ENCODE measurements around the gene RGS4.

RGS4 gene

DNA sequence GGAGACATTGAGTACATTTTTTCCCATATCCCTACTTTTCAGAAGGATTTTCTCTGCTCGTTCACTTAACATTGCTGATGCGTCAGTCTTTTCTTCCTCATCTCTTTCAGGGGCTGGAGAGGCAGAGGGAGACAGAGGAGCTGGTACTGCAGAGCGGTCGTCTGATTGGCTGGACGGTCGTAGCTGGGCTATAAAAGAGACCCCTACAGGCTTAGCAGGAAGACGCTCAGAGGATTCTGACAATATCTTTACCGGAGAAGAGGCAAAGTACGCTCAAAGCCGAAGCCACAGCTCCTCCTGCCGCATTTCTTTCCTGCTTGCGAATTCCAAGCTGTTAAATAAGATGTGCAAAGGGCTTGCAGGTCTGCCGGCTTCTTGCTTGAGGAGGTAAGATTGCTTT lies at the start of gene RGS4:
Gene RGS4 (plus strand): TSS at position 220 of the 400 bp plus-strand sequence. CDS start 124 bp downstream, at position 344.
- DNase-seq: peak; percentile 90

DNA sequence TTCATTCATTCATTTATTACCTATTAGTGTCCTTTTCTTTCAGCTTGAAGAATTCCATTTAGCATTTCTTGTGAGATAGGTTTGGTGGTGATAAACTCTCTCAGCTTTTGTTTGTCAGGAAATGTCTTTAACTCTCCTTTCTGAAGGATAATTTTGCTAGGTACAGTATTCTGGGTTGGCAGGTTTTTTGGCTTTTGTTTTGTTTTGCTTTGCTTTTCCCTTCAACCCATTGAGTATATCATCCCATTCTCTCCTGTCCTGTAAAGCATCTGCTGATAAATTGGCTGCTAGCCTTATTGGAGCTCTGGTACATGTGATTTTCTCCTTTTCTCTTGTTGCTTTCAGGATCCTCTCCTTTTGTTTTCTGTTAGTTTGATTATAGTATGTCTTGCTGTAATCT lies 47.0 kb upstream of the RGS4 start:
- DNase-seq: no peak

DNA sequence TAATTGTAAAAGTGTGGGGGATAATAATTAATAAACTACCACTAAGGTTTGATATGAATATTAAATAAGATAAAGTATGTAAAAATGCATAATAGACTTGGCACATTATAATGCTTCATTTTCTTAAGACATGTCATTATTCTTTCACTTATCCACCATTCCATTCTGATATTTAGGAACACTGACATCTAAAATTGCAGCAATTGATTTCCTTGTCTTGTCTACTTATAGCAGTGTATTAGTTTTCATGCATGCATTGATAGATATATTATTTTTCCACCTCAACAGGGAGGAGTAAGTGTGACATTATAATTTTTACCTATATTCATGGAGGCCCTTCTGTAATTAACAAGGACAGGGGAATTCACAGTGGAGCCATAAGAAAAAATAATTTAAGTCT lies 41.6 kb upstream of the RGS4 start:
- DNase-seq: no peak

DNA sequence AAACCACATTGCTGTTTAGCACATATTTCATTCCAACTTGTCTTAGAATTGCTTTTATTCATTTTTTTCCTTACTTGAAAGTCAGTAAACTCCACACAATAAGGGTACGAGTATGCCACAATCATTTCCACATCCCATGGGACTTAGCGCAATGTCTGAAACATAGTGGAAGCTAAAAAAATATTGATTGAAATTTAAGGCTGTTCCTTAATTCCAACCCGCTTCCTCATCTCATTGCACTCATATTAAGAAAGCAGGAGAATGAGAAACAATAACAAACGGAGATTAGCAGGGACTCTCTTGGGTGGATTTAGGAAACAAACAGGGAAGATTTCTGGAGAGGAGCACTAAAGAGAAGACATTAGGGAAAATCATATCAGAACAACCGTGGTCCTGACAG lies 39.3 kb upstream of the RGS4 start:
- DNase-seq: no peak

DNA sequence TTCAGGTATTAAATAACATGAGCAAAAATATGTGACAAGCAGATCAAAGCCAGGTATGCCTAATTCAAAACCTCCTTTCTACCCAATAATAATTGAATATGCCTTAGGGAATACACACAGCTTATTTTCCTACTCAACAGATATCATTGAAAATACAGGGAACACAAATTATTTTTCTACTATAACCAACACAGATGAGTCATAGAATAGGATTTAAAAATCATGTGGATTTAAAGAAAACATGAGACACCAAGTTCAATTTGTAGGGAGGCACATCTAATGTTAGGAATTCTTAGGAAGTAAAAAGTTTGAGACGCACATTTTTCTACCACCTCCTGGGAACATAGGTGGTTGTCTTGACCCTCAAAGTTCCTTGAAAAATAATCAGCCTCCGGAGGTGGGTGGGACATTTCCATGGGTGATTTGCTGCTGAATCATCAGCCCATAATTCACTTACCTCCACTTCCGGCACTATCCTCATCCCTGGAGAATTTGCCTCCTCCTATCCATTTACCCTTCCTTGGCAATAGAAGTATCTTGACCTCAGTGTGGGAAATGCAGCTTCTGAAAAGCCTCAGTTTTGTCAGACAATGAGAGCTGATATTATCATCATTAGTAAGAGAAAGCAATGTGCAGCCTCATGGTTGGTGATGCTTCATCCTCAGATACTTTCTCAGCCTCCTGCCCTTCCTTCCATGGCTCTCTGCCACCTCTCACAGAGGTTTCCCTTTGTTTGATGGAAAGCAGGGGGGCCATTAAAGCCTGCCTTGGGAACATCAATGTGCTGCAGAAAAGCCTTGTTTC lies 33.5 kb upstream of the RGS4 start:
- DNase-seq: peak; percentile 45

DNA sequence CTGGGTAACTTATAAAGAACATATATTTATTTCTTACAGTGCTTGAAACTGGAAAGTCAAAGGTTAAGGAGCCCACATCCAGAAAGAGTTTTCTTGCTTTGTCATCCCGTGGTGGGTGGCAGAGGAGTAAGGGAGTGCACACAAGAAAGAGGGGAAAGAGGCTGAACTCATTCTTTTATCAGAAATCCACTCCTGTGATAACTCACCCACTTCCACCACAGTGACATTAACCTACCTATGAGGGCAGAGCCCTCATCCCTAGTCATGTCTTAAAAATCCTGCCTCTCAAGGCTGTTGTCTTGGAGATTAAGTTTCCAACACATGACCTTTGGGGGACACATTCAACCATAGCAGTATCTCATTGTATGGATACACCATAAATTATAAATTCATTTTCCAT lies 32.5 kb upstream of the RGS4 start:
- DNase-seq: no peak

- no peak for DNase-seq
Measured at GRCh38 chr1:163038928-163039706, 30.0 kb upstream of the RGS4 start.

DNA sequence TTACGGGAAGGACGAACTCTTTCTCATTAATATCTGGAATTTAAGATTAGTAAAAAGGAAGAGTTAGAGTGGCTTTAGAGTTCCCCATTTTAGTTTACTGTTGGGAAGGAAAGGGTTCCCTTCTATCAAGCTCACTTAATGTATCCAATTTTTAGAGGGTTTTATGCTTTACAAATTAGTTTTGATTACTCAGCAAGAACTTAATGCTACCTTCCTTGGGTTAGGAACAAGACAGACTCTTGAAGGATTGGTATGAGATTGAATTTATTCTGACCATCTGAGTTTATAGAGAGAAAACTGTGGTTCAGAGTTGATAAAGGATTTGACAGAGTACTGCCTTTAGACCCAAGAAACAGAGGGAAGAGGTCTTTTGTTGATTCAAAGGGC lies 29.5 kb upstream of the RGS4 start:
- no peak for DNase-seq

DNA sequence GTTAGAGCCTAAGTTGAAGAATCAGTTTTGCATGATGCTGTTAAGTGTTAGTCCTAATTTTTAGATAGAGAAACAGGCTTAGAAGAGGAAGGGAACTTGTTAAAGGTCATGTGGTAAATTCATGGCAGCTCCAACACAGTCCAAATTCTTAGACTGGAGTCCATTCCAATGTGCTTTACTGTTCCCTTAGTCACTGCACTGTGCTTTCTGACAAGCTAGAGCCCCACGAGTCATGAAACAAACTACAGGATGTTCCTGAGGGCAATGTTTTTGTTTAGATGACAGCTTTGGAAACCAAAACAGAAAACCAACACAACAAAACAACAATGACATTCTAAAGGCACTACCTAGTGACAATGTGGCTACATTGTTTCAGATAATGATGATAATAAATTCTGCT lies 23.1 kb upstream of the RGS4 start:
- DNase-seq: no peak

DNA sequence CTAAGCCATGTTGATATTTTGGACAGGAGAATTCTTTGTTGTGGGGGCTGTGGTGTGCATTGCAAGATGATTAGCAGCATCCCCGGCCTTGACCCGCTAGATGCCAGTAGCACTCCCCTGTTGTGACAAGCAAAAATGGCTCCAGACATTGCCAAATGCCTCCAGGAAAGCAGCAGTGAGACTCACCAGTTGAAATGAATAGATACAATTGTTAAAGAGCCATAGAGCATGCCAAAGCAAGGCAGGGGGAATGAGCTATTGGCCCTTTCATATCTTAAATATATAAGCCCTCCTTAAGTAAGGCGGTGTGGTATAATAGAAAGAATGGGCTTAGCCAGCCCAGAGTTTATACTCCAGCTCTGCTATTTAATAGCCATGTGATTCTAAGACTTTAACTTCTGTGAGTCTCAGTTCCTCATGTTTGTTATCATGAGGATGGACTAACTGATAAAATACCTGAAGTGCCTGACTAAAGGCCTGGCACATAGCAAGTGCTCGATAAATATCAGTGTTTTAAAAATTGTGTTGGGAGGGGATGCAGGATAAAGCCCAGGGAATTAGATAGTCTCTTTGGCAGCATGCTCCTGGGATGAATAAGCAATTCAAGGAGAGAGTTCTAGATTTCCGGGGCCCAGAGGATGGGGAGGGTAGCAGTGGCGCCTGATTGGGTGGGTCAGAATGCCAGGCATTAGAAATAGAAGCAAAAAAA lies 21.1 kb upstream of the RGS4 start:
- DNase-seq: no peak

DNA sequence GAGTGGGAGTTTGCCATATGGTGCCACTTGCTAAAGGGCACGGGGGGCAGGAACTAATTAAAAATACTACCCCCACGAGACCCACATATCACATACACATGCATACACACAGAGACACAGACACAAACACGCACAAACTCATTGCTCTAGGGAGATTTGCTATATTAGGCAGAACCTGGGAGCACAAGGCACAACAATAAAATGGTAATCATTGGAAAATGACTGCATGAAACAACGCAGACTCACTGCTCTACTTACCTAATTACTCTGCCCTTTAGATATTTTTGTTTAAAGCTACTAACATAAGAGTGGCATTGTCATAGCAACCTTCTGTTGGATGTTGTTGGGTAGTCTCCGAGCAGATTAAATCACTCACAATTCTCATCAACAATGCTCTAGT lies 20.3 kb upstream of the RGS4 start:
- DNase-seq: no peak

GRCh38 chr1:163049296-163049695 lies 19.9 kb upstream of the RGS4 start:
- DNase-seq: no peak

GRCh38 chr1:163050496-163050895 lies 18.7 kb upstream of the RGS4 start:
- no peak for DNase-seq

GRCh38 chr1:163054181-163054591 lies 15.0 kb upstream of the RGS4 start:
- peak; percentile 65 for DNase-seq

GRCh38 chr1:163055005-163055404 lies 14.2 kb upstream of the RGS4 start:
- DNase-seq: peak; percentile 38

GRCh38 chr1:163055531-163055930 lies 13.6 kb upstream of the RGS4 start:
- DNase-seq: peak; percentile 97

- DNase-seq: no peak
Measured at GRCh38 chr1:163056831-163057230, 12.3 kb upstream of the RGS4 start.

DNA sequence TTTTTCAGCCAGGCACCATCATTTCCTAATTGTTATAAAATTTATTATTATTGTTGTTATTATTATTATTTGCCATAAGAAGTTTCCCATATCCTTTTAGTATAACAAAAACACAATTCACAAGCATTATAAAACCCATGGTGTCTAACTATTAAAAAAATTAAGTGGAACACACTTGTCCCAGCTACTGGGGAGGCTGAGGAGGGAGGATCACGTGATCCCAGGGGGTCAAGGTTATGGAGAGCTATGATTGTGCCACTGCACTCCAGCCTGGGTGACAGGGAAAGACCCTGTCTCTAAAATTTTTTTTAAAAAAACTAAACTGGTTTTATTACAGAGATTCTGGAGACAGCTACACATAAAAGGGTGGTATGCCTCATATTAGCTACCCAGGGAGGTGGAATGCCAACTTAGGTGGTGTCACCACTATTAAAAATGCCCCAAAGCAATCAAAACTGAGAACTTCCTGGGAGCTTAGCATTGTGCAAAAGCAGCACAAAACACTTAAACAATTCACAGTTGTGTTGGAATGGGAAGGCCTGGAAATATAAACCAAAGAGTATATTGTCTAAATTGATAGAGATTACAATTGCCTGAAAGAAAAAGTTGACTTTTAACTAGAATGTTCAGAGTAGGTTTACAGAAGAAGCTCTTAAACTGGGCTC lies 8.7 kb upstream of the RGS4 start:
- DNase-seq: no peak

DNA sequence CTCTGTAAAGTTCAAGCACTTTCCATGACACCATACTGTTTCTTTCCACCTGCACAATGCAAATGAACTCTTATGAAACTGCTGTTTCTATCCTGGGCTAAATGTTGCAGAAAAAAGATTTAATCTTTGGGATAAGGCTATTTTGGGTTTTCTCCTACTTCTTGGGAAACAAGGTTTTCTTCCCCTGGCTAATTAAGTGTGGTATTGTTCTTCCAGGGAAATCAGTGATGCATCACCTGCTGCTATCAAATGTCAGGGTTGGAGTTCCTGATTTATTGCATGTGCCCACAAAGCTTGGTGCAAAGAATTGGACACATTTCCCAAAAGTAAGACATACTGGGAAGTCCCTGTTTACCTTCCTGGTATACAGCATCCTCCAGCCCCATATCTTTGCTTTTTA lies 6.0 kb upstream of the RGS4 start:
- DNase-seq: no peak

GRCh38 chr1:163063610-163064009 lies 5.6 kb upstream of the RGS4 start:
- no peak for DNase-seq

- DNase-seq: no peak
Measured at GRCh38 chr1:163066168-163066567, 3.0 kb upstream of the RGS4 start.

DNA sequence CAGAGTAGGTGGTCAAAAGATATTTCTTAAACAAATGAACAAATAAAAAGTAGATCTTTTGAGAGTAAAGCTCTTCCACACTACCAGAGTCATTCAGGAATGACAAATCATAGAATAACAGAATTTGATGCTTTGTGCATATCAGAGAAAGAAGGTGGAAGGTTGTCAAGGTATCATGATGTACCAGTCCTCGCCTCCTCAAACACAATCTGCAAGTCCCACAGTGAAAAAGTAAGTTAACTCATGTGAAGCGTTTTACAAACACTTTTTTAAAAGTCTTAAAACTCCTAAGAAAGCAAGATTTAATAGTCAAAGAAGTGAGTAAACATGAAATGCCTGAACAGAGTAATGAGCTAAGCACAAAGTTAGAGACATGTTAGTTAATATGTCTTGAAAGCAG lies 2.5 kb upstream of the RGS4 start:
- no peak for DNase-seq

GRCh38 chr1:163068716-163069115 lies 445 bp upstream of the RGS4 start:
- peak; percentile 28 for DNase-seq

Measured in NCI-H146 (cell line).